HG03139 (cell line): ENCODE measurements around the gene NNAT.

Source experiments
- ATAC-seq: cut with Tn5 transposase; IDR thresholded peaks from one replicate; pipeline ENCODE4 v1.9.1; 2021; ENCODE audit not compliant: unreplicated experiment

NNAT gene

DNA sequence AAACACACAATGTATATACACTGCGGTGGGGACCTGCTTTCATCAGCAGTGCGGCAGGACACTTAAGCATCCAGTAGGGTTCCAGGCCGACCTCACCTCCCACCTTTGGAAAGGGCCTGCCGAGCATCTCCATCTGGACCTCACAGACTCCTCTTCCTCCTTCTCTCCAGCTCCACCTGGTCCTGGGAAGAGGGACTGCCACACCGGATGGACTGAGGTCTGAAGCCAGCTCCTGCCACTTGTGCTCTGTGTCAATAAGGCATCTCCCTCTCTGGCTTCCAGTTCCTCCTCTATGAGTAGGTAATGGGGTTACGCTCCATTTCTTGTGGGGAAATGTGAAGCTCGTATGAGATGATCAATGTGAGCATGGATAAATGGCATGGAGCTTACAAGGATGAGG, 19.1 kb upstream of the NNAT start:
- ATAC-seq = no peak

DNA sequence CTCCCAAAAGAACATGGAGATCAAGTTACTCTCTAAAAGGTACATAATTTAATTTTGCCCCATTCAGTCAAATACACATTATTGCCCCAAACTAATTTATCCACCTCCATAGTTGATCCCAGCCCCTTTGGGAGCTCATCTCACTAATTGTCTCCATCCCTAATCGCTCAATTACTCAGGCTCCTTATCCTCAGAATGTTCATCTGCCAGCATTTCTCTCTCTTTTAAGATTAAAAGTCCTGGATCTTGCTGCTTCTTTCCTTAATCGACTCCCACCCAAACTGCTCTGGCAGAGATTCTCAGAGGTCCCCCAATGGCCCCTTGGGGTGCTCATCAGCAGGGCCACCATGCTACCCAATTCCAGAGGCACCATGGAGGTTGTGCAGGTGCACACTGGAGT, 18.4 kb upstream of the NNAT start:
- ATAC-seq = no peak

DNA sequence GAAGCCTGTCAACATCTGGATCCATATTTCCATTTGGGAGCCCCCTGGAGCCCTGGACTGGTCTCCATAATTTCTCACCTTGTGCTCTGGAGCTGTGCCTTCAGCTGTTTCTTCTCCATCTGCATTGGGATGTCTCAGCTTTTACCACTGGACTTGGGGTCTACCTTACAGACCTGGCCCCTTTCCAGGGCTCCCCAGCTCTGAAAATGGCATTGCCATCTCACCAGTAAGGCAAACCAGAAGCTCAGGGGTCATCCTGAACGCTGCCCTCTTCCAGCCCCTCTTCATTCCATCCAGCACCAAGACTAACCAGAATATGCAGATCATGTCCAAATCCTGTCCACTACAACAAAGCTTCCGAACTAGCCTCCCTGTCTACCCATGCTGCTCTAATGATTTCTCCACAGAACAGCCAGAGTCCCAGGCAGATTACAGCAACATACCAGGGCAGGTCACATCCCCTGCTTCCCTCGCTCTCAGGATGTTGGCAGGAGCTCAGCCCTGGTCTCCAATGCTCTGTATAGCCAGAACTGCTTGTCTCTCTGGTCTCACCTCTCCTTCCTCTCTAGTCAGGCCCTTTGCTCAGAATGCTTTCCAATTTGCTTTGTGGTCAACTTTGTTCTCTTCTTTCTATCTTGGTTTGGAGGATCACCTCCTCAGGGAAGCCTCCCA, 17.7 kb upstream of the NNAT start:
- ATAC-seq = no peak

- no peak for ATAC-seq
These were observed 16.5 kb upstream of the NNAT start for GRCh38 chr20:37504404-37505096.

- ATAC-seq = no peak
These were observed 15.5 kb upstream of the NNAT start for GRCh38 chr20:37505263-37506151.

GRCh38 chr20:37506152-37506725, 14.8 kb upstream of the NNAT start:
- ATAC-seq = no peak

DNA sequence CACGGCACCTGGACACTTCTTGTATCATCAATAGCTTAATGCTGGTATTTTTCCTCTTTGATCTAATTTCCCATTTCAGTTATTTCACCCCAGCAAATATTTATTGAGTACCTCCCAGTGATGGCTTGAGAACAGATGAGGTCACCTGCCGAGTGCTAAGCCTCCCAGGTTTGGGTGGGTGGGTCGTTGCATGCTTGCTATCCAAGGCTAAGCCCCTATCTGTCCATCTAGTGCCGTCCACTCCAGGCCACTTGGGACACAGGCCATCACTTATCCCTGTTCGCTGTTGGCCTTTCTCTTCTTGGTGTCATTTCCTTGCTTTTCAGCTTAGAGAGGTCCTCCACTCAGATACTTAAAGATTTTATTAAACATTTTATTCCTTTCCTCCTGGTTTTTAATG, 10.8 kb upstream of the NNAT start:
- no peak for ATAC-seq

GRCh38 chr20:37511610-37512275, 9.3 kb upstream of the NNAT start:
- no peak for ATAC-seq

- ATAC-seq = no peak
These were observed 7.2 kb upstream of the NNAT start for GRCh38 chr20:37513779-37514359.

DNA sequence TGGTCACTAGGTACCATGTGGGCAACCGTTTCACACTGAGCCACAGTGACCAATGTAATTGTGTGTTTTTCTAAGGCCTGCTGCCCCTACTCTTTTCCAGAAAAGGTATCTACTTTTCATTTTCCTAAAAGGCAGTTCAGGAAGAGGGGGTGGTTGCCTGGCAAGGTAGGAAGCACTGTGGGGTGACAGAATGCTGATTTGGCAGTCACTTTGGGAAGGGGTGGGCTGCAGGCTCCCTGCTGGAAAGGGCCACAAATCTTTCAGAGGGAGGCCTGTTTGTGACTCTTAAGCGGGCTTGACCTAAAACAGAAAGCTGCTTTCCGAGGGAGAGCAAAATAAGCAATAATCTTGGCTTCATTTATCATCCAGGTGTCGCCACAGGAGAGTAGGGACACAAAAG, 5.2 kb upstream of the NNAT start:
- no peak for ATAC-seq

DNA sequence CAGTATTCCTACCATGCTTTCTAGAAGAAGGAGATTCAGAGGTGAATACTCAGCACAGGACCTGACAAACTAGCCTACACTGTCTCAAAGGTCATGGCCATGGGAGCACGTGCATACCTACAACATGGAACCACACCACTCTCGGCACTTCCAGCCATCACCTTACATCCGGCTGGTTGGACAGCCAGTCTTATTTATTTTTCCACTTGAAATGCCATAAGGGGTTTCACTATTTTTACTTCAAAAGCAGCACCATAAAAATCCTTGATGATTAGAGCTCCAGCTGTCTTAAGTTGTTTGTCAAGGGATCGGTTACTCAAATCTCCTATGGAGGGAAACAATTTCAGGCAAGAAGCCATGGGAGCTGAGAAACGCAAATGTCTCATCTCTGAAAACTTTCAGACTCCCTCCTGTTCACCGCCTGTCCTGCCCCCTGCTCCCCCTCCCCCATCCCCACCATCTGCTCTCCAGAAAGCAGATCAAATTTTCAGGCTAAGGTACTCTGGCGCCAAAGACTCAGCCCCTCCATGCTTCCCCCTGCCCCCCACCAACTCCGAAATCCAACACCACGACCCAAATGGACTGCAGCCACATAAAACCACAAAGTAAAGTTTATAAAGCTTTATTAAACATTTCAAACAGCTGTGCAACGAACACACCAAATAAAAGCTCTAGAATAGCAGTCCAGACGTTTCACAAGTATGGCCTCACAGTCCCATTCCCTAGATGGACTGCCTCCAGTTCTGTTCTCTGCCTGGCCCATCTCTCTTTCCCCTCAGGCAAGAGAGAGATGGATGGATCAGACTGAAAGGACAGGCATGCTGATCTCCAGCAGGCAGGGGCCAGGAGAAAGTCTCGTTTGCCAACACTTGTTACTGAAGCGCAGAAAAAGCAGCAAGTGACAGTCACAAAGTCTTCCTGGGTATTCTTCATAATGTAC, 4.0 kb upstream of the NNAT start:
- no peak for ATAC-seq

- no peak for ATAC-seq
These were observed 3.0 kb upstream of the NNAT start for GRCh38 chr20:37518059-37518458.

- no peak for ATAC-seq
These were observed 2.2 kb upstream of the NNAT start for GRCh38 chr20:37518606-37519507.

- no peak for ATAC-seq
These were observed 1.3 kb upstream of the NNAT start for GRCh38 chr20:37519508-37520418.

DNA sequence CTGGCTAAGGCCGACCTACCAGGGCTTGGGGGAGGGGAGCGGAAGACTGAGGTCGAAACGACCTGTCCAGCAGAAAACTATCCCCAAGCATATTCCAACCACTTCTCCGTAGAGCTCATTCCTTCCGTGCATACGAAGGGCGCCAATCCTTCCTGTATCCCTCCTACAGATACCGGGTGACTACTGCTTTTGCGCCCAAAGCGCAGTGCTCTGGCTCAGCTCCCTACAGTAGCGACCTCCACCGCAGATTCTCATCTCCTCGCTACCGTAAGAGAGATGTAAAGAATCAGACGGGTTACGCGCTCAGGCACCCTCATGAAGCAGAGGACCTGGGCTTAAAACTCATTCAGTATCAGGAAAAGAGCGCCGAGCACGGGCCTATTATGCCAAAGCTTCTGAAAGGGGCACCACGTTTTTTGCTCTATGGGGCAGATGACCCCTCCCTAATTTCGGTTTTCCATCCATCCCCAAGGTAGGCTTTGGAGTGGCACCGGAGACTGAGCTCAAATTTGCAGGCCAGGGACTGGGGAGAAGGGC, 563 bp upstream of the NNAT start:
- no peak for ATAC-seq

- ATAC-seq = no peak
These were observed 1.4 kb downstream of the NNAT start for GRCh38 chr20:37522260-37523011.

- no peak for ATAC-seq
These were observed 2.0 kb downstream of the NNAT start for GRCh38 chr20:37523012-37523391.
